Measurements from ENCODE around the gene BCAS3.

Gene BCAS3

DNA sequence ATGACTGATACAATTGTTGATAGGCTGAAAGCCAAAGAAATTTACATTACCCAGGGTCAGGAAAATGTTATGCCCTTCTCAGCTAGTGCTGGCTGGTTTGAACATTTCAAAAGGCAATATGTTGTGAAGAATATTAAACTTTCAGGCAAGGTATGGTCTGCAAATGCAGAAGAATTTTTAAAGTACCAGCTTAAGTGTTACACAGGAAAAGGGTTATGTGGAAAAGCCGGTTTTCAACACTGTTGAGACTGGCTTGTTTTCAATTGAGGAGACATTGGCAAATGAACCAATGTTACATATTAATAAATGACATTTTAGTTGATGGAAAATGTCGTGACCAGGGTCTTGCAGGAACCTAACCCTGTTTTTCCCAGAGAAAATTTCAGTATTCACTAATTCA lies 506.1 kb downstream of the BCAS3 start:
- DNase-seq (ENCODE audit: low read depth): no peak
- no peak overlapping the region for H3K4me3 ChIP-seq (ENCODE audit: control insufficient read depth, low read depth, low read length)
- TF ChIP-seq CTCF (IDR thresholded peaks at IDR 0.05; ENCODE audit: control insufficient read depth, insufficient read depth, low read depth, low read length, missing control alignments): no peak

- TF ChIP-seq CTCF (IDR thresholded peaks at IDR 0.05; ENCODE audit: control insufficient read depth, insufficient read depth, low read depth, low read length, missing control alignments): no peak
- no peak for DNase-seq (ENCODE audit: low read depth)
- no peak overlapping the region for H3K4me3 ChIP-seq (ENCODE audit: control insufficient read depth, low read depth, low read length)
Measured at GRCh38 chr17:61185385-61185784, 507.7 kb downstream of the BCAS3 start.

DNA sequence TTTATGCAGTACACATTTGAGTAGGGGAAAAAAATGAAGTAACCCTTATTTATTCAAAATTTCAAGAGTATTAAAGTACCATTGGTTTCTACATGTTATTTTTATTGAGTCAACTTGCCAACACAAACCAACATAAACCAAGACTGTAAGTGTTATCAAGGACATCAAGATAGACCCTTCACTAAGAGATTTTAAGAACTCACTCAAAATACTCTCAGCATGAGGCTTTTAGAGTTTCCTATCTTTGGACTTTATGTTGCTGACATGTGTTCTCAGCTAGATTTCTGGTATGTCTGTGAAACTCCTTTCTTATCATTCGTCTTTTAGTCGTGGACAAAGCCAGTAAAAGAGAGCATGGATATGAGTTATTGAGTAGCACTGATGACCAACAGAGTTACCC lies 509.4 kb downstream of the BCAS3 start:
- H3K4me3 ChIP-seq (ENCODE audit: control insufficient read depth, low read depth, low read length): no peak overlapping the region
- DNase-seq (ENCODE audit: low read depth): no peak
- no peak for TF ChIP-seq CTCF (IDR thresholded peaks at IDR 0.05; ENCODE audit: control insufficient read depth, insufficient read depth, low read depth, low read length, missing control alignments)

DNA sequence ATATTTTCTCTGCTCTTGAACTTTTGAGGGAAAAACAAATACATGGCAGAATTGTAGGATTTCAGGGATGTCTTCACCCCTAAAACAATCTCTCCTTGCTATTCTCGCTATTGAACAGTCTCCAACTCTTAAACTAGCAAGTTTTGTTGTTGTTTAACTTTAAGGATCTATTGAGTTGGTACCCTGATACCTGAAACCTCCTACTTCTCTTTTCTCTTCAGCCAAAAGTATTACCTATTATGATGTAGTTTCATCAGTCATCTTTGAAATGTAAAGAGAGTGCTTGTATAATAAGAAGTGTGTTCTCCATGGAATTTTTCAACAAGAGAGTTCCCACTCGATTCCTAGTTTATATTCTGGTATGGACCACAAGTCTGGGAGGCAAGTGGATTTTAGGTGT lies 510.4 kb downstream of the BCAS3 start:
- no peak for DNase-seq (ENCODE audit: low read depth)
- TF ChIP-seq CTCF (IDR thresholded peaks at IDR 0.05; ENCODE audit: control insufficient read depth, insufficient read depth, low read depth, low read length, missing control alignments): no peak
- H3K4me3 ChIP-seq (ENCODE audit: control insufficient read depth, low read depth, low read length): no peak overlapping the region

- no peak for TF ChIP-seq CTCF (IDR thresholded peaks at IDR 0.05; ENCODE audit: control insufficient read depth, insufficient read depth, low read depth, low read length, missing control alignments)
- no peak overlapping the region for H3K4me3 ChIP-seq (ENCODE audit: control insufficient read depth, low read depth, low read length)
- DNase-seq (ENCODE audit: low read depth): no peak
Measured at GRCh38 chr17:61189968-61190367, 512.3 kb downstream of the BCAS3 start.

- no peak for TF ChIP-seq CTCF (IDR thresholded peaks at IDR 0.05; ENCODE audit: control insufficient read depth, insufficient read depth, low read depth, low read length, missing control alignments)
- no peak for DNase-seq (ENCODE audit: low read depth)
- no peak overlapping the region; the same call in 1 of the 2 replicates for H3K4me3 ChIP-seq (ENCODE audit: control insufficient read depth, low read depth, low read length)
Measured at GRCh38 chr17:61196302-61196704, 518.7 kb downstream of the BCAS3 start.

GRCh38 chr17:61196799-61197198 lies 519.1 kb downstream of the BCAS3 start:
- H3K4me3 ChIP-seq (ENCODE audit: control insufficient read depth, low read depth, low read length): no peak overlapping the region
- DNase-seq (ENCODE audit: low read depth): no peak
- no peak for TF ChIP-seq CTCF (IDR thresholded peaks at IDR 0.05; ENCODE audit: control insufficient read depth, insufficient read depth, low read depth, low read length, missing control alignments)
